K562 (cell line): Measurements from ENCODE around the gene GLUL. TPM values are rescaled to one million over a fixed set of nuclear protein-coding genes. Genes with fewer than 3 reads are reported as not detected.

Source experiments
- ATF3 ChIP-seq, 2 experiments: fragments of 450-650 bp in 1 of 2; sonication (generic) in 1 of 2; formaldehyde crosslinking in 1 of 2; IDR thresholded peaks in 1 of 2; conservative IDR thresholded peaks in 1 of 2; 2 replicates each; pipeline versions ENCODE4 v1.6.1 to v1.8.1; 2016 to 2023; ENCODE audit warnings: mild to moderate bottlenecking in 2 of 2, moderate library complexity in 2 of 2, inconsistent platforms in 1 of 2, missing genetic modification reagents in 1 of 2
- ATF7 ChIP-seq: fragments of 450-650 bp; IDR thresholded peaks from 2 replicates; pipeline ENCODE4 v1.7.1; 2014; ENCODE audit warnings: mild to moderate bottlenecking, moderate library complexity
- CEBPB ChIP-seq: fragments of 450-650 bp; IDR thresholded peaks from 2 replicates; pipeline ENCODE4 v1.6.1; 2016; ENCODE audit warnings: missing genetic modification characterization, missing compliant biosample characterization
- CTCFL ChIP-seq: IDR thresholded peaks from 2 replicates; pipeline ENCODE4 v1.6.1; 2011; ENCODE audit warnings: borderline replicate concordance, low read depth, mild to moderate bottlenecking, moderate library complexity, low read length; ENCODE audit not compliant: insufficient read depth, poor library complexity, severe bottlenecking
- E2F4 ChIP-seq: sonication (generic); formaldehyde crosslinking; IDR thresholded peaks from 2 replicates; pipeline ENCODE4 v1.8.0; 2022; ENCODE audit warnings: mild to moderate bottlenecking, low read depth, missing genetic modification reagents
- GMEB1 ChIP-seq: fragments of 250-450 bp; sonication (Bioruptor Pico); IDR thresholded peaks from 2 replicates; pipeline ENCODE4 v1.4.0; 2020; ENCODE audit warnings: mild to moderate bottlenecking
- GTF2B ChIP-seq: IDR thresholded peaks from 2 replicates; pipeline ENCODE4 v1.6.1; 2011; ENCODE audit not compliant: insufficient read length; ENCODE audit errors: extremely low read depth
- MAFF ChIP-seq: IDR thresholded peaks from 2 replicates; pipeline ENCODE4 v1.6.1; 2012; ENCODE audit warnings: low read length, improper control_type of control experiment
- PHB ChIP-seq: fragments of 250-450 bp; sonication (Bioruptor Pico); IDR thresholded peaks from 2 replicates; pipeline ENCODE4 v1.5.0; 2021
- RBFOX2 ChIP-seq: fragments of 200-400 bp; formaldehyde crosslinking; IDR thresholded peaks from 2 replicates; pipeline ENCODE4 v1.6.1; 2017; ENCODE audit warnings: low read depth, mild to moderate bottlenecking, low read length, moderate library complexity
- RREB1 ChIP-seq: fragments of 250-450 bp; sonication (Bioruptor Pico); IDR thresholded peaks from 2 replicates; pipeline ENCODE4 v1.4.0; 2020
- SLC30A9 ChIP-seq: fragments of 250-450 bp; sonication (Bioruptor Pico); IDR thresholded peaks from 2 replicates; pipeline ENCODE4 v1.8.0; 2022; ENCODE audit warnings: mild to moderate bottlenecking, moderate library complexity
- ZNF324 ChIP-seq: fragments of 250-450 bp; sonication (Bioruptor Pico); IDR thresholded peaks from 2 replicates; pipeline ENCODE4 v1.4.0; 2020; ENCODE audit warnings: mild to moderate bottlenecking
- polyA plus RNA-seq, 8 experiments: library from polyadenylated mRNA; depleted of rRNA in 4 of 8; stranded (reverse) in 5 of 8; unstranded in 3 of 8; fragments of >200 nt; fragmentation: Nextera tagmentation in 2 of 8; fragmentation: Illumina TruSeq in 1 of 8; extraction: Ambion mirVana in 2 of 8; extraction: Trizol in 1 of 8; gene quantifications; 2 replicates each; pipeline versions ENCODE4 v1.2.1 to v1.2.3, GENCODE V29; 2011 to 2014; ENCODE audit warnings: inconsistent platforms in 1 of 8, missing spikeins in 1 of 8
- total RNA-seq, 7 experiments: library from RNA; depleted of rRNA in 6 of 7; stranded (reverse); fragments of >200 nt in 6 of 7; fragmentation: Illumina TruSeq in 2 of 7; extraction: Trizol in 2 of 7; gene quantifications; 2 replicates each; pipeline versions ENCODE4 v1.2.1 to v1.2.3, GENCODE V29; 2011 to 2021; ENCODE audit warnings: low replicate concordance in 1 of 7

GLUL gene
- total and polyA plus RNA-seq, 9 of the 15 experiments (the other 6 are each of a cell fraction or from before 2014, with no cell fraction given): 1,088 to 4,222 (median 1,338) TPM

GRCh38 chr1:182338806-182339370, 52.7 kb downstream of the GLUL start (continued):
- TF ChIP-seq RREB1 (CRISPR knock-in tag) (peak; percentile 60), CEBPB (tag) (0 out of 2 replicates have a peak, but pooled peaks have one; percentile 27), ATF3 (IDR thresholded peaks at IDR 0.05) (peak; percentile 83), ATF3 (CRISPR knock-in tag; conservative IDR thresholded peaks at IDR 0.05) (no peak), ATF7 (peak; percentile 80), GTF2B (no peak), ZNF324 (CRISPR knock-in tag) (no peak), RBFOX2 (no peak), PHB (CRISPR knock-in tag) (no peak), CTCFL (peak; percentile 47), E2F4 (CRISPR knock-in tag) (no peak), MAFF (no peak), GMEB1 (CRISPR knock-in tag) (0 out of 2 replicates have a peak, but pooled peaks have one; percentile 46), SLC30A9 (CRISPR knock-in tag) (no peak)
